ENCODE data around the gene SH3BP4. TPM values are rescaled to one million over a fixed set of nuclear protein-coding genes. Genes with fewer than 3 reads are reported as not detected.
"Not testable (repeated sequence)": the region's sequence is repeated elsewhere in the genome, so short reads cannot be mapped to it uniquely, and the experiment has no call there.

The SH3BP4 gene
- total RNA-seq, 1 donor from 2014 or later = 36.7 TPM

- no peaks in the 10 kb centered on the region for H3K27me3 ChIP-seq
- no peak overlapping the region for H3K4me3 ChIP-seq
- intact Hi-C loops (cut with DNase I) = no loop called here
- no peak for TF ChIP-seq CTCF (IDR thresholded peaks at IDR 0.05)
- H3K9me3 ChIP-seq = no peaks in the 10 kb centered on the region
- no peaks in the 10 kb centered on the region for H3K4me1 ChIP-seq
- H3K27ac ChIP-seq = no peak overlapping the region
- no peaks in the 10 kb centered on the region for H3K36me3 ChIP-seq
- DNase-seq (ENCODE audit: low spot score in 2 of 2) = no peak
Observed at GRCh38 chr2:235011929-235012631, 60.3 kb downstream of the SH3BP4 start.

GRCh38 chr2:235017441-235017840, 65.6 kb downstream of the SH3BP4 start:
- H3K4me3 ChIP-seq = no peak overlapping the region

GRCh38 chr2:235018838-235019237, 67.0 kb downstream of the SH3BP4 start:
- no peaks in the 10 kb centered on the region for H3K36me3 ChIP-seq
- no peak for DNase-seq (ENCODE audit: low spot score in 2 of 2)
- intact Hi-C loops (cut with DNase I) = no loop called here

More at GRCh38 chr2:235017441-235017840, 65.6 kb downstream of the SH3BP4 start:
- no peak for TF ChIP-seq CTCF (IDR thresholded peaks at IDR 0.05)
- no peaks in the 10 kb centered on the region for H3K36me3 ChIP-seq
- peaks cover 0 to 3% of the 10 kb centered on the region in 2 donors for H3K4me1 ChIP-seq
- no peak for DNase-seq (ENCODE audit: low spot score in 2 of 2)
- intact Hi-C loops (cut with DNase I) = no loop called here
- H3K9me3 ChIP-seq = no peaks in the 10 kb centered on the region
- no peaks in the 10 kb centered on the region for H3K27me3 ChIP-seq
- no peak overlapping the region for H3K27ac ChIP-seq

GRCh38 chr2:235020141-235020540, 68.3 kb downstream of the SH3BP4 start:
- intact Hi-C loops (cut with DNase I); H3K36me3 ChIP-seq; H3K27me3 ChIP-seq; H3K4me3 ChIP-seq; H3K27ac ChIP-seq; H3K4me1 ChIP-seq; DNase-seq (ENCODE audit: low spot score in 2 of 2); H3K9me3 ChIP-seq: not testable (repeated sequence)

More at GRCh38 chr2:235018838-235019237, 67.0 kb downstream of the SH3BP4 start:
- TF ChIP-seq CTCF (IDR thresholded peaks at IDR 0.05) = no peak
- H3K27ac ChIP-seq = no peak overlapping the region
- no peaks in the 10 kb centered on the region for H3K27me3 ChIP-seq
- no peaks in the 10 kb centered on the region for H3K9me3 ChIP-seq
- no peak overlapping the region for H3K4me3 ChIP-seq
- peaks cover 0 to 3% of the 10 kb centered on the region in 2 donors for H3K4me1 ChIP-seq

- Histone ChIP-seq H3K27ac (no peak overlapping the region), H3K36me3 (no peaks in the 10 kb centered on the region), H3K9me3 (no peaks in the 10 kb centered on the region), H3K27me3 (no peaks in the 10 kb centered on the region), H3K4me1 (peaks cover 3 to 11% of the 10 kb centered on the region in 2 donors), H3K4me3 (no peak overlapping the region)
- DNase-seq (ENCODE audit: low spot score in 2 of 2) = no peak
- TF ChIP-seq CTCF (IDR thresholded peaks at IDR 0.05) = no peak
- intact Hi-C loops (cut with DNase I) = no loop called here
Observed at GRCh38 chr2:235021752-235022151, 69.9 kb downstream of the SH3BP4 start.

GRCh38 chr2:235024191-235024860, 72.5 kb downstream of the SH3BP4 start:
- no peak for DNase-seq (ENCODE audit: low spot score in 2 of 2)
- H3K27me3 ChIP-seq = no peaks in the 10 kb centered on the region
- TF ChIP-seq CTCF (IDR thresholded peaks at IDR 0.05) = no peak
- intact Hi-C loops (cut with DNase I) = no loop called here
- peaks cover 3 to 11% of the 10 kb centered on the region in 2 donors for H3K4me1 ChIP-seq
- H3K4me3 ChIP-seq = no peak overlapping the region
- no peaks in the 10 kb centered on the region for H3K36me3 ChIP-seq
- H3K27ac ChIP-seq = no peak overlapping the region
- H3K9me3 ChIP-seq = no peaks in the 10 kb centered on the region
